PFSK-1 (cell line): ENCODE measurements around the gene GTF2A1.

ENCODE experiments used
- FOXP2 ChIP-seq: optimal IDR thresholded peaks from 2 replicates; pipeline ENCODE3; 2011; ENCODE audit warnings: borderline replicate concordance, control low read depth, inconsistent platforms; ENCODE audit not compliant: insufficient read depth; ENCODE audit errors: extremely low read length, extremely low read depth
- SIN3A ChIP-seq: IDR thresholded peaks from 2 replicates; pipeline ENCODE4 v1.6.1; 2012; ENCODE audit warnings: mild to moderate bottlenecking, low read length, moderate library complexity, borderline replicate concordance; ENCODE audit not compliant: insufficient read depth
- TAF1 ChIP-seq: IDR thresholded peaks from 2 replicates; pipeline ENCODE4 v1.6.1; 2012; ENCODE audit warnings: low read length, control low read depth, borderline replicate concordance; ENCODE audit not compliant: insufficient read depth

- no peak for TF ChIP-seq SIN3A
- TF ChIP-seq FOXP2 = no peak
- TF ChIP-seq TAF1 = no peak
These were observed 26.6 kb upstream of the GTF2A1 start for GRCh38 chr14:81247271-81247766.
